Fibroblast of villous mesenchyme (primary cell): ENCODE results near the gene SPON1. TPM values are rescaled to one million over a fixed set of nuclear protein-coding genes. Genes with fewer than 3 reads are reported as not detected.

ENCODE experiments used
- DNase-seq: peaks from one replicate; pipeline ENCODE4 v3.0.0-alpha.2; 2010; ENCODE audit warnings: low read depth
- H3K4me3 ChIP-seq: 2 replicates; pipeline ENCODE4 v1.5.1; 2011; ENCODE audit warnings: low read depth, mild to moderate bottlenecking, low read length
- total RNA-seq: library from RNA; depleted of rRNA; stranded (reverse); fragments of >200 nt; gene quantifications from 2 replicates; pipeline ENCODE4 v1.2.3, GENCODE V29; 2012
- TF ChIP-seq, protein P1 (sequence below): IDR thresholded peaks from 2 replicates; pipeline ENCODE4 v1.5.1; 2012; ENCODE audit warnings: low read depth, mild to moderate bottlenecking, low read length; ENCODE audit not compliant: insufficient read depth

Gene SPON1
- total RNA-seq, 1 donor = 0.43 TPM

DNA sequence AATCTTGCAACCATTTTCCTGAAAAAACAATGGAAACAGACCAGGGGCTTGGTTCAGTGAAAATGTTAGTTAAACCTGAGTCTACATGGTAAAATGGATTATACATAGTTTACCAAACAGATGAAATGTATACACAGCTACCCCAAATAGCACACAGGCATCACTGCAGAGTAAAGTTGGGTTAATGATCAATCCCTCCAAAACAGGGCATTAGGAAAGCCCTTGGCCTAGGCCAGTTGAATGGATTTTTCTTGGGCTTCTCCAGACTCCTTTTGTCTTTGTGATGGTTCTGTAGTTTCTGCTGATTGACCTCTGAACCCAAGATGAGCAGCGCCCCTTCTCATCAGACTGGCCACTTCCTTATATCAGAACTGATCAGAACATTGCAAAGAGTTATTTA is 222.9 kb downstream of the SPON1 start:
- no peak for DNase-seq
- no peak overlapping the region for H3K4me3 ChIP-seq
- TF ChIP-seq, protein P1, sequence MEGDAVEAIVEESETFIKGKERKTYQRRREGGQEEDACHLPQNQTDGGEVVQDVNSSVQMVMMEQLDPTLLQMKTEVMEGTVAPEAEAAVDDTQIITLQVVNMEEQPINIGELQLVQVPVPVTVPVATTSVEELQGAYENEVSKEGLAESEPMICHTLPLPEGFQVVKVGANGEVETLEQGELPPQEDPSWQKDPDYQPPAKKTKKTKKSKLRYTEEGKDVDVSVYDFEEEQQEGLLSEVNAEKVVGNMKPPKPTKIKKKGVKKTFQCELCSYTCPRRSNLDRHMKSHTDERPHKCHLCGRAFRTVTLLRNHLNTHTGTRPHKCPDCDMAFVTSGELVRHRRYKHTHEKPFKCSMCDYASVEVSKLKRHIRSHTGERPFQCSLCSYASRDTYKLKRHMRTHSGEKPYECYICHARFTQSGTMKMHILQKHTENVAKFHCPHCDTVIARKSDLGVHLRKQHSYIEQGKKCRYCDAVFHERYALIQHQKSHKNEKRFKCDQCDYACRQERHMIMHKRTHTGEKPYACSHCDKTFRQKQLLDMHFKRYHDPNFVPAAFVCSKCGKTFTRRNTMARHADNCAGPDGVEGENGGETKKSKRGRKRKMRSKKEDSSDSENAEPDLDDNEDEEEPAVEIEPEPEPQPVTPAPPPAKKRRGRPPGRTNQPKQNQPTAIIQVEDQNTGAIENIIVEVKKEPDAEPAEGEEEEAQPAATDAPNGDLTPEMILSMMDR = no peak

DNA sequence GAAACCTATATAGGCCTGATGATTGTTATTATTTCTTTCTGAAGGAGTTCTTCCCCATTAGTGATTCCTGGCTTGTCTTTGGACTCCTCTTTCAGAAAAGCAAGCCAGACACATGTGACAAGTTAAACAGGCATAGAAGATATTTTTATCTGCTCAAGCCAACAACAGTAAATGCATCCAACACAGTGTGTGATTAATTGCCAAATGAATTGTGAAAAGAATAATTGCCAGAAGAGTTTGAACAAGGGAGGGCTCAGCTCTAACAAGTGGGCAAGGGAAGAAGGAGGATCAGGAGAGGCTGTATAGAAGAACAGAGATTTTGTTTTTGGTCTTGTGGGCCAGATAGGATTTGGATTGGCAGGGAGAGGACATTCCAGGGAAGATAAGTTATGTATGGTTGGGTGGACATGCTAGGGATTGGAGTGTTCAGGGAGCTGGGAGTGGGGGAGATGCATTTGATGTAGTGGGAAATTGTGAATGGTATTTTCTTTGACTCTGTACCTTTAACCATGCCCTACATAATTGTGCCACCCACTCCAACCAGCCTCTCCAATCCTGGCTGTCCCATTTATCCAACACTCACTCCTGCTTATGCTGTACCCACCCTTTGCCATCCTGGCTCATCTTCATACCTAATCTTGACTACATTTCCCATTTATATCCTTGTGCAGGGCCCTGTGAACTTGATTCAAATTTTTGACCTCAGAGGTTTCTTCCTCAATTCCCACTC is 223.7 kb downstream of the SPON1 start:
- DNase-seq = no peak
- TF ChIP-seq, protein P1 = no peak

DNA sequence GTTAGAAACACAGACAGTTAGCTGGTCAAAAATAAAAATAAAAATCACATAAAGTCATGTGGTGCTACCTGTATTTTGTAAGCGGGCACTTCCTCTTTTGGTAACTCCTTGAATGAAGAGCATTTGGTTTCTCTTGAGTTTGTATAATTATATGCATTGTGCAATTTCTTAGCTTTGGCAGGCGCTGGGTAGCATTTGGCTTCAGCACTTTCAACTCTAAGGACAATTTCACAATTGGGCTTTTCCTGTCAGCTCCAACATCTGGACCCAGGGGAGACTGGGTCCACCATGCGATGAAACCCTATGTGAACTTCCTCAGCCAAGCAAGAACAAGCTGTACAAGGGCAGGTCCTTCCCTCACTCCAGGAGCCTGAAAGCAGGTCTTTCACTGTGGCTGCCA is 227.4 kb downstream of the SPON1 start:
- TF ChIP-seq, protein P1 = no peak
- peak; percentile 4 for DNase-seq

More for the DNA sequence above, 223.7 kb downstream of the SPON1 start:
- H3K4me3 ChIP-seq = no peak overlapping the region

DNA sequence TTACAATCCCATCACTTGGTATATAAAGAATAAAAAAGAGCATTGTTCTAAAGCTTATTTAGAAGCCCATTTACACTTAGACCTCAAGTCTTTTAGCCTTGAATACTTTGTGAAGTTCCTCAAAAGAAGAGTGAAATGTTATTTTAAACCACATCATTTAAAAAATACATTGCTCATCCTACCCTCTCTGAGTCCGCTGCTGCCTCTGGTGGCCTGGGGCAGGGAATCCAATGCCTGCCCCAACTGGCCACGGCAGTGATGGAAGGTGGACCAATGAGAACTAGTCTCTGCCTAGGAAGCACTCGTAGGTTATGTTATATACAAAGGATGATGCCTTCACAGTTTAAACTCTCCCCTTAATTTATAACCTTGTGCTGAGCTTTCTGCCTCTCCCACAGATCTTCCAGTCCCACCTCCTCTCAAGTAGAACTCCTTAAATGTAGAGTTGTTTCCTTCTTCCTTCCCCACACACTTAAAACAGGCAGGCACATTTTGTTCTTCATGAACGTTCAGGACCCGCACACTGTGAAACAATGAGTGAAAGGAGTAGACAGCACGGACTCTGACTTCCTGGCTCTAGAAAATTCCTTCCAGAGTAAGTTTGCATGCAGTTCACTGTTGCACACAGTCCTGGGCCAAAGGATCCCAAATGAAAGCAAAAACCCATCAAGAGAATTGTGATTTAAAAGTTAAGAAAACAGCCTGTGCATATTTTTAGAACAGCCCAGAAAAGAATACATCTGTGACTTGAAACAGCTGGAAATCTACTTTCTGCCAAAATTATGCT is 228.7 kb downstream of the SPON1 start:
- no peak for DNase-seq
- TF ChIP-seq, protein P1 = no peak
- H3K4me3 ChIP-seq = no peak overlapping the region

More for the DNA sequence above, 227.4 kb downstream of the SPON1 start:
- no peak overlapping the region for H3K4me3 ChIP-seq

DNA sequence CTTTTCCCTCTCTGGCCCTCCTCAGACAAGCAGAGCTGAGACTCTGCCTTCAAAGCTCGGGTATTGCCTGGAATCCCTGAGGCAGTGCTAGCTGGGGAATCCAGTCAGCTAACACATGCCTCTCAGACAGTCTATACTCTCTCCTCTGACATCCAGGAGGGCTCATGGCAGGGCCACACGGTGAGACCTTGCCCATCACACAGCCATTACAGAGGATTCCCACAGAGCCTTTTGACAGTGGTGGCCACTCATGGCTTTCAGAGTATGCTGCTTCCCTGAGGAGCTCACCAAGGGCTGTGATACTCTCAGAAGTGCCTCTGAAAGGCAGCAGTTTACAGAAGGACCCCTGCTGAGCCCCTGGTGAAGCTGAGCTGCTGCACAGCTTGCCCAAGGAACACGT is 231.1 kb downstream of the SPON1 start:
- TF ChIP-seq, protein P1 = no peak
- no peak for DNase-seq
- no peak overlapping the region for H3K4me3 ChIP-seq

DNA sequence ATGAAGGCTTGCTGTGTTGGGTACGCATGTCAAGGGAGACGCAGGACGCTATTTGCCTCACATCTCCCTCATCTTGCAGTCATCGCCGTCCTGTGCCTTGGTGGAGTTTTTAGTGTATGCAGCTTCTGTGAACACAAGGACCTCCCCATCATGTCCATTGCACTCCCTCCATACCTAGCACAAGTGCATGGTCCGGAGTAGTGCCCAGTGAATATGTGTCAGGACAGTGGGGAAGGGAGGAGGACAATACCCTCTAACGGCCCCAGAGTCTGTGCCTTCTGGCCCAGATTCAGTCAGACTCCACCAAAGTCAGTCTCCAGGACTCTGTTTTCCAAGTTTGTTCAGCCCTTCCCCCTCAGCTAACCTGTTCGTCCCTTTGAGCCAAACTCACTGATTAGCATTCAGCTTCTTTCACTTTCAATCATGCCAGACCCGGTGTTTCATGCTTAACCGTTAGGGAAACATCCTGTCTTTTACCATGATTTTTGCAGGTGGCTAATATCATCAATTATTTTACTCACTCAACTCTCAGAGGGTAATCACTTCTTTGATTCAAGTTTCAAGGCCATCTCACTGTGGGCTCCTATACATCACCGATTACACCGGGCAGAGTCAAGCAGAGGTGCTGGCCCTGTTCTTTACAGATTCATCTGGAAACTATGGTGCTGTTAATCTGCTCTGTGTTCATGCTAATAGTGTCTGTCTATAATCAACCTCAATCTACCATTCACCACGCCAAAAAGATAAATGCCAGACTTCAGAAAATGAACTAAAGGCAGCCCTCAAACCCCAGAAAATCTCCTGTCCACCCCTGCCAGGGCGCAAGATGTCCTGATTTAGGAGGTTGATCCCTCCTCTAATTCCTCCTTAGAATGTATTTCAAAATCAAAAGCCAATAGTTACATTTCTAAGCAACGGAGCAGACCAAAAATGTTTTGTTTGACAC is 240.0 kb downstream of the SPON1 start:
- no peak for DNase-seq
- TF ChIP-seq, protein P1 = no peak
- H3K4me3 ChIP-seq = no peak overlapping the region
